Upper lobe of left lung (tissue), 6 donors: ENCODE data around the gene SMCHD1. TPM values are rescaled to one million over a fixed set of nuclear protein-coding genes. Genes with fewer than 3 reads are reported as not detected.

Source experiments
- ATAC-seq, 2 donors: fragments of 200-7000 bp; cut with Tn5 transposase; one replicate each; pipeline ENCODE4 v1.9.1; 2022; ENCODE audit warnings: mild to moderate bottlenecking in 2 of 2, moderate library complexity in 2 of 2; ENCODE audit not compliant: low FRiP score in 2 of 2
- DNase-seq, 2 donors: peaks; one replicate each; pipeline ENCODE4 v3.0.0-alpha.2; 2019 to 2020
- H3K27ac ChIP-seq, 4 donors: fragments of 200-600 bp; sonication (generic); one replicate each; pipeline ENCODE4 v1.5.1; 2016 to 2019
- H3K27me3 ChIP-seq, 4 donors: fragments of 200-600 bp; sonication (generic); one replicate each; pipeline ENCODE4 v1.5.1; 2017 to 2019
- H3K36me3 ChIP-seq, 4 donors: fragments of 200-600 bp; sonication (generic); one replicate each; pipeline ENCODE4 v1.5.1; 2016 to 2019
- H3K4me1 ChIP-seq, 4 donors: fragments of 200-600 bp; sonication (generic); one replicate each; pipeline ENCODE4 v1.5.1; 2018 to 2019
- H3K4me3 ChIP-seq, 4 donors: fragments of 200-600 bp; sonication (generic); one replicate each; pipeline ENCODE4 v1.5.1; 2017 to 2019; ENCODE audit warnings: mild to moderate bottlenecking in 2 of 4, moderate library complexity in 1 of 4
- H3K9me3 ChIP-seq, 4 donors: fragments of 200-600 bp; sonication (generic); one replicate each; pipeline ENCODE4 v1.5.1; 2018 to 2019
- EP300 ChIP-seq, 4 donors: sonication (generic); formaldehyde crosslinking; IDR thresholded peaks; one replicate each; pipeline ENCODE4 v1.5.1; 2017; ENCODE audit warnings: antibody characterized with exemption in 4 of 4, control low read depth in 2 of 4
- POLR2A ChIP-seq, 4 donors: fragments of 450-650 bp; IDR thresholded peaks; one replicate each; pipeline ENCODE4 v1.5.1; 2016 to 2017; ENCODE audit warnings: antibody characterized with exemption in 4 of 4, mild to moderate bottlenecking in 2 of 4
- POLR2AphosphoS5 ChIP-seq, 2 donors: sonication (generic); formaldehyde crosslinking; IDR thresholded peaks; one replicate each; pipeline ENCODE4 v1.5.1; 2017; ENCODE audit warnings: antibody characterized with exemption in 2 of 2
- WGBS, 2 donors: methylation state at CpG; one replicate each; pipeline ENCODE4 v1.1.5; 2017 to 2018; 5-methylcytosine and 5-hydroxymethylcytosine counted together
- total RNA-seq, 6 donors: library from RNA; depleted of rRNA in 4 of 6; stranded (reverse); fragments of >200 nt in 4 of 6; gene quantifications; one replicate each; pipeline versions ENCODE4 v1.1.0 to v1.2.1, GENCODE V29; 2016 to 2021
- TF ChIP-seq, protein P1 (sequence below), 6 experiments: fragments of 450-650 bp in 4 of 6; fragments of 200-600 bp in 2 of 6; sonication (generic) in 2 of 6; IDR thresholded peaks; one replicate each; pipeline ENCODE4 v1.5.1; 2016 to 2019; ENCODE audit warnings: antibody characterized with exemption in 6 of 6
- donor health status: DM: no; HTN: no; CAD: no; lungs with moderate emphysema.
- donor health status: DM: no; HTN: yes; CAD: no; lungs with severe emphysema.

The SMCHD1 gene
- total RNA-seq, 6 donors from 2014 or later = 39.2 to 157 (median 58.9) TPM

DNA sequence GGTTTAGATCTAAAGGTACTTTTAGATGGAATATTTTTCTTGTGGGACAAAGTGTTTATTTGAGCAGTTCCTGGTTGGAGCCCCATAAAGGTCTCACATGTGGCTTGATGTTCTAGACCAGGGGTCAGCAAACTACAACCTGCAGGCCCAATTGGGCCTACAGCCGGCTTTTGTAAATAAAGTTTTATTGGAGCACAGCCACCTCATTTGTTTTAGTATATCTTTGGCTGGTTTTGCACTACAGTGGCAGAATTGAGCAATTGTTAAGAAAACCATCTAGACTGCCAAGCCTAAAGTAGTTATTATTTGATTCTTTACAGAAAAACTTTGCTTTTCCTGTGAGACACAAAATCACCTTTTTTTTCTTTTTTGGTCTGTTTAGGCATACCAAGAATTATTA, 42.5 kb upstream of the SMCHD1 start:
- H3K4me3 ChIP-seq = no peak overlapping the region
- H3K9me3 ChIP-seq = no peaks in the 10 kb centered on the region
- TF ChIP-seq, protein P1, sequence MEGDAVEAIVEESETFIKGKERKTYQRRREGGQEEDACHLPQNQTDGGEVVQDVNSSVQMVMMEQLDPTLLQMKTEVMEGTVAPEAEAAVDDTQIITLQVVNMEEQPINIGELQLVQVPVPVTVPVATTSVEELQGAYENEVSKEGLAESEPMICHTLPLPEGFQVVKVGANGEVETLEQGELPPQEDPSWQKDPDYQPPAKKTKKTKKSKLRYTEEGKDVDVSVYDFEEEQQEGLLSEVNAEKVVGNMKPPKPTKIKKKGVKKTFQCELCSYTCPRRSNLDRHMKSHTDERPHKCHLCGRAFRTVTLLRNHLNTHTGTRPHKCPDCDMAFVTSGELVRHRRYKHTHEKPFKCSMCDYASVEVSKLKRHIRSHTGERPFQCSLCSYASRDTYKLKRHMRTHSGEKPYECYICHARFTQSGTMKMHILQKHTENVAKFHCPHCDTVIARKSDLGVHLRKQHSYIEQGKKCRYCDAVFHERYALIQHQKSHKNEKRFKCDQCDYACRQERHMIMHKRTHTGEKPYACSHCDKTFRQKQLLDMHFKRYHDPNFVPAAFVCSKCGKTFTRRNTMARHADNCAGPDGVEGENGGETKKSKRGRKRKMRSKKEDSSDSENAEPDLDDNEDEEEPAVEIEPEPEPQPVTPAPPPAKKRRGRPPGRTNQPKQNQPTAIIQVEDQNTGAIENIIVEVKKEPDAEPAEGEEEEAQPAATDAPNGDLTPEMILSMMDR (IDR thresholded peaks at IDR 0.05) = no peak
- no peaks in the 10 kb centered on the region for H3K36me3 ChIP-seq
- H3K27me3 ChIP-seq = no peaks in the 10 kb centered on the region
- H3K27ac ChIP-seq = no peak overlapping the region
- ATAC-seq (no peak), DNase-seq (no peak)
- no peaks in the 10 kb centered on the region for H3K4me1 ChIP-seq
- 60 to 81% methylated on average over 1 of the region's 1 CpG for WGBS, 2 donors

DNA sequence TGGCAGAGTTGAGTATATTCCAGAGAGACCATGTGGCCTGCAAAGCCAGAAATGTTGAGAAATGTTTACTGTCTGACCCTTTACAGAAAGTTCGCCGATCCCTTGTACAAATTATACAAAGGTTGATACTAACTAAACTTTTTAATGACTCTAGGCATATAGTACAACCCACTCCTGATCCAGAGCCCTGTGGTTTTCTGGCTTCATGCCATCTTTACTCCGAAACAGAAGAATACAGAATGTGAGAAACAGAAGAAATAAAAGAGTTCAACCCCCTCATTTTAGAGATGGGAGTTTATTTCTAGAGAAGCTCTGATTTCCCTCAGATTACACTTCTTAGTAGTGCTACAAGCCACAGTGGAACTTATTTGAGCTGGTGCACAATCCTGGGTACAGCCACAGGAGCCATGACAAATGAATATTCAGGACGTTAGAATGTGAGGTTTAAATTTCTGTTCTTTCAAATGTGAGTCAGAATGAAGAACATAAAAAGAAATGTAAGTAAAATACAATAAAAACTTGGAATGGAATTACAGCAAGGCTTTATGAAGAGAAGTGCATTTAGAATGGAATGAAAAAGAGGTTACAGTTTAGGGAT, 38.0 kb upstream of the SMCHD1 start:
- no peaks in the 10 kb centered on the region for H3K36me3 ChIP-seq
- WGBS, 2 donors = 85 to 91% methylated on average over 4 of the region's 4 CpGs
- no peak overlapping the region for H3K4me3 ChIP-seq
- no peaks in the 10 kb centered on the region for H3K9me3 ChIP-seq
- H3K4me1 ChIP-seq = no peaks in the 10 kb centered on the region
- no peak for DNase-seq
- TF ChIP-seq, protein P1 (IDR thresholded peaks at IDR 0.05) = no peak
- TF ChIP-seq POLR2A (IDR thresholded peaks at IDR 0.05) (no peak), POLR2AphosphoS5 (IDR thresholded peaks at IDR 0.05) (no peak), EP300 (IDR thresholded peaks at IDR 0.05) (no peak)
- no peaks in the 10 kb centered on the region for H3K27me3 ChIP-seq
- no peak for ATAC-seq
- no peak overlapping the region for H3K27ac ChIP-seq

DNA sequence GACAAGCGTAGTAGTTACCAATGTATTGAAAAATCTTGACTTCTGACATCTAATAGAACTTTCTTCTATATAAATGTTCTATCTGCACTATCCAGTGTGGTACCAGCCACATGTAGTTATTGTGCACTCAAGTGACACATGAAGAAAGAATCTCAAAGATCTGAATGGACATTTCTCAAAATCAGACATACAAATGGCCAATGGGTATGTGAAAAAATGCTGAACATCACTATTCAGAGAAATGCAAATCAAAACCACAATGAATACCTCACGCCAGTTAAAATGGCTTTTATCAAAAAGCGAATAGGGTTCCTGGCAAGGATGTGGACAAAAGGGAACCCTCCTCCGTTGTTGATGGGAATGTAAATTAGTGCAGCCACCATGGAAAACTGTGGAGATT, 37.5 kb upstream of the SMCHD1 start:
- no peak overlapping the region for H3K27ac ChIP-seq
- no peak for DNase-seq
- TF ChIP-seq, protein P1 (IDR thresholded peaks at IDR 0.05) = no peak
- no peak for TF ChIP-seq POLR2A (IDR thresholded peaks at IDR 0.05)
- no peak for TF ChIP-seq POLR2AphosphoS5 (IDR thresholded peaks at IDR 0.05)
- no peak for TF ChIP-seq EP300 (IDR thresholded peaks at IDR 0.05)
- ATAC-seq = no peak
- H3K4me1 ChIP-seq = no peaks in the 10 kb centered on the region
- H3K4me3 ChIP-seq = no peak overlapping the region
- H3K27me3 ChIP-seq = no peaks in the 10 kb centered on the region
- no peaks in the 10 kb centered on the region for H3K9me3 ChIP-seq
- WGBS, 2 donors = 96% methylated on average over 4 of the region's 4 CpGs
- no peaks in the 10 kb centered on the region for H3K36me3 ChIP-seq

DNA sequence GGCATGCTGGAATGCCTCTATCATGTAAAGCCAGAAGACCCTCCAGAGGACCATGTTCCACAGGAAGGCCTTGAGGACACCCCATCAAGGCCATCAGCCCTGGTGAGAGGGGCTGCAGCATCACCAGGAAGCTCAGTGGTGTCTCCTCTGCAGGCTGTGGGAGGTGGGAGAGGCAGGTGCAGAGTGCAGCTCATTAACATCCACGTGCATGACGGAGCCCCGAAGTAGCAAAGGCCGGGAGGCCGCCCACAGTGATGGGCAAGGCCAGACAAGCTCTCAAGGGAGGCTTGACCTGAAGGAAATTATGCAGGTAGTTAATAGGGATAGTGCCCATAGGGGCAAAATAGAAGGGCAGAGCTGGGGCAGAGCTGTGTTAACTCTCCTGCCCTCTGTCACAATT, 30.3 kb upstream of the SMCHD1 start:
- DNase-seq (peak in 1 of 2 donors; percentile 40), ATAC-seq (no peak)
- Histone ChIP-seq H3K4me1 (no peaks in the 10 kb centered on the region), H3K9me3 (no peaks in the 10 kb centered on the region), H3K4me3 (no peak overlapping the region), H3K27ac (no peak overlapping the region), H3K27me3 (no peaks in the 10 kb centered on the region), H3K36me3 (no peaks in the 10 kb centered on the region)
- 76 to 86% methylated on average over 5 of the region's 5 CpGs for WGBS, 2 donors
- TF ChIP-seq POLR2A (IDR thresholded peaks at IDR 0.05) (no peak), EP300 (IDR thresholded peaks at IDR 0.05) (no peak), POLR2AphosphoS5 (IDR thresholded peaks at IDR 0.05) (no peak)
- TF ChIP-seq, protein P1 (IDR thresholded peaks at IDR 0.05) = no peak

DNA sequence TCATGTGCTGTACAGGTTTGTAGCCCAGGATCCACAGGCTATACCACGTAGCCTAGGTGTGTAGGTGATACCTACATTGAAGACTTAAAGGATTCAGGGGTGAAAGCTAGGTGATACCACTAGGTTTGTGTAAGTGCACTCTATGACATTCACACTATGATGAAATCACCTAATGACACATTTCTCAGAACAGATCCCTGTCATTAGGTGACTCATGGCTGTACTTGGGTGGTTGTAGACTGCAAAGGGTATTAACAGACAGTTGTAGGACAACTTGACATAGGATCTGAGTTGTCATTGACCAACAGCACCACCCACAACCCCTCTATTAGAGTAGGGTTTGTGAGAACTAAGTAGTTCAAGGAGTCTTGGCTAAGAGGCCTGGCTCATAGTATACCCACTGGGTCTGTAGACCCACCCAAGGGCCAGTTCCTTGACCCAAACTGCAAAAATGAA, 27.7 kb upstream of the SMCHD1 start:
- Histone ChIP-seq H3K4me1 (no peaks in the 10 kb centered on the region), H3K9me3 (no peaks in the 10 kb centered on the region), H3K36me3 (no peaks in the 10 kb centered on the region), H3K27ac (no peak overlapping the region), H3K27me3 (no peaks in the 10 kb centered on the region), H3K4me3 (no peak overlapping the region)
- ATAC-seq = no peak
- no peak for TF ChIP-seq POLR2A (IDR thresholded peaks at IDR 0.05)
- TF ChIP-seq POLR2AphosphoS5 (IDR thresholded peaks at IDR 0.05) = peak in 1 of 2 donors; percentile 73
- TF ChIP-seq, protein P1 (IDR thresholded peaks at IDR 0.05) = no peak
- TF ChIP-seq EP300 (IDR thresholded peaks at IDR 0.05) = peak in 1 of 4 donors; percentile 8
- DNase-seq = no peak
- WGBS, 2 donors = 88 to 90% methylated on average over 1 of the region's 1 CpG
